Neural cell (in vitro differentiated cells): ENCODE results near the gene MYRIP. TPM values are rescaled to one million over a fixed set of nuclear protein-coding genes. Genes with fewer than 3 reads are reported as not detected.
A peak's percentile ranks its signal among the peaks of the same experiment; 100 is the strongest.

Experiments
- H2AFZ ChIP-seq: fragments of 200-600, 300-800 bp; sonication (generic), shearing (Covaris generic); 2 replicates; pipeline ENCODE4 v1.6.0; 2014; ENCODE audit warnings: low read depth, mild to moderate bottlenecking, antibody characterized with exemption, low read length, moderate library complexity
- H3F3A ChIP-seq: fragments of 200-600 bp; shearing (Covaris generic); 2 replicates; pipeline ENCODE4 v1.6.1; 2016; ENCODE audit warnings: mild to moderate bottlenecking, moderate library complexity, mixed read lengths, antibody characterized with exemption, low read length; ENCODE audit not compliant: insufficient read depth, poor library complexity, severe bottlenecking
- H3K27ac ChIP-seq: fragments of 200-600, 300-800 bp; sonication (generic), shearing (Covaris generic); 2 replicates; pipeline ENCODE4 v1.5.1; 2014; ENCODE audit warnings: mild to moderate bottlenecking, low read length, moderate library complexity
- H3K27me3 ChIP-seq: fragments of 300-800, 200-600 bp; sonication (generic), shearing (Covaris generic); 2 replicates; pipeline ENCODE4 v1.6.0; 2014; ENCODE audit warnings: mild to moderate bottlenecking, low read depth, low read length, moderate library complexity; ENCODE audit not compliant: insufficient read depth
- H3K36me3 ChIP-seq: fragments of 300-800, 200-600 bp; sonication (generic), shearing (Covaris generic); 2 replicates; pipeline ENCODE4 v1.5.1; 2014; ENCODE audit warnings: mild to moderate bottlenecking, antibody characterized with exemption, low read length, moderate library complexity; ENCODE audit not compliant: insufficient read depth
- H3K4me2 ChIP-seq: fragments of 300-800, 200-600 bp; sonication (generic), shearing (Covaris generic); 2 replicates; pipeline ENCODE4 v1.6.0; 2014; ENCODE audit warnings: mild to moderate bottlenecking, low read length
- H3K4me3 ChIP-seq: fragments of 300-800, 200-600 bp; sonication (generic), shearing (Covaris generic); 2 replicates; pipeline ENCODE4 v1.5.1; 2014; ENCODE audit warnings: mild to moderate bottlenecking, low read length, moderate library complexity
- H3K79me2 ChIP-seq: fragments of 200-600 bp; shearing (Covaris generic); replicated peaks from 2 replicates; pipeline ENCODE4 v1.6.0; 2014; ENCODE audit warnings: mild to moderate bottlenecking, low read length, moderate library complexity; ENCODE audit not compliant: insufficient read depth
- H3K9ac ChIP-seq: fragments of 300-800, 200-600 bp; sonication (generic), shearing (Covaris generic); 2 replicates; pipeline ENCODE4 v1.6.1; 2016; ENCODE audit warnings: mild to moderate bottlenecking, low read length, mixed read lengths
- H3K9me2 ChIP-seq: fragments of 200-600 bp; shearing (Covaris generic); 2 replicates; pipeline ENCODE4 v1.6.1; 2016; ENCODE audit warnings: mild to moderate bottlenecking, low read length, mixed read lengths; ENCODE audit not compliant: insufficient read depth
- H3K9me3 ChIP-seq: fragments of 200-600, 300-800 bp; sonication (generic), shearing (Covaris generic); 2 replicates; pipeline ENCODE4 v1.6.1; 2016; ENCODE audit warnings: mild to moderate bottlenecking, mixed run types, low read length, moderate library complexity, mixed read lengths
- H4K20me1 ChIP-seq: fragments of 200-600 bp; shearing (Covaris generic); 2 replicates; pipeline ENCODE4 v1.6.1; 2016; ENCODE audit warnings: mild to moderate bottlenecking, mixed run types; ENCODE audit not compliant: insufficient read depth
- CTCF ChIP-seq: fragments of 450-650 bp; IDR thresholded peaks from 2 replicates; pipeline ENCODE4 v1.5.1; 2014; ENCODE audit warnings: antibody characterized with exemption, mild to moderate bottlenecking, moderate library complexity; ENCODE audit not compliant: poor library complexity, severe bottlenecking
- EP300 ChIP-seq: fragments of 450-650 bp; conservative IDR thresholded peaks from 2 replicates; pipeline ENCODE4 v1.6.1; 2014; ENCODE audit warnings: antibody characterized with exemption, mild to moderate bottlenecking, moderate library complexity; ENCODE audit not compliant: poor library complexity, severe bottlenecking
- EZH2 ChIP-seq: fragments of 200-600, 300-800 bp; shearing (Covaris generic), sonication (generic); IDR thresholded peaks from 2 replicates; pipeline ENCODE4 v1.6.1; 2014; ENCODE audit warnings: antibody characterized with exemption, low read length, borderline replicate concordance, mild to moderate bottlenecking; ENCODE audit not compliant: insufficient read depth, poor library complexity, severe bottlenecking
- MXI1 ChIP-seq: fragments of 450-650 bp; conservative IDR thresholded peaks from 2 replicates; pipeline ENCODE4 v1.6.1; 2014; ENCODE audit warnings: antibody characterized with exemption, mild to moderate bottlenecking; ENCODE audit not compliant: poor library complexity, severe bottlenecking
- POLR2AphosphoS5 ChIP-seq: IDR thresholded peaks from 2 replicates; pipeline ENCODE4 v1.6.1; 2012
- RAD21 ChIP-seq: fragments of 450-650 bp; conservative IDR thresholded peaks from 2 replicates; pipeline ENCODE4 v1.6.1; 2014; ENCODE audit warnings: antibody characterized with exemption, mild to moderate bottlenecking, moderate library complexity
- REST ChIP-seq: IDR thresholded peaks from 2 replicates; pipeline ENCODE4 v1.6.1; 2012; ENCODE audit warnings: borderline replicate concordance
- SMC3 ChIP-seq: fragments of 450-650 bp; conservative IDR thresholded peaks from 2 replicates; pipeline ENCODE4 v1.6.1; 2014; ENCODE audit warnings: antibody characterized with exemption, mild to moderate bottlenecking, moderate library complexity; ENCODE audit not compliant: poor library complexity
- TAF1 ChIP-seq: IDR thresholded peaks from 2 replicates; pipeline ENCODE4 v1.6.1; 2012; ENCODE audit warnings: low read depth
- polyA plus RNA-seq: library from polyadenylated mRNA; depleted of rRNA; stranded (reverse); fragments of >200 nt; gene quantifications from 2 replicates; pipeline ENCODE4 v1.2.3, GENCODE V29; 2014

MYRIP gene
- polyA plus RNA-seq, 1 donor from 2014 or later, result 0.76 TPM

- TF ChIP-seq POLR2AphosphoS5, result no peak
- no peak for TF ChIP-seq REST
- TF ChIP-seq SMC3, result no peak
- TF ChIP-seq TAF1, result no peak
- TF ChIP-seq MXI1, result no peak
- no peak for TF ChIP-seq EP300
- no peak for TF ChIP-seq EZH2
- TF ChIP-seq RAD21, result no peak
- no peak for TF ChIP-seq CTCF
- H3K27me3 ChIP-seq, result no peaks in the 10 kb centered on the region
- H4K20me1 ChIP-seq, result no peaks in the 10 kb centered on the region
- H3K79me2 ChIP-seq, result no peaks in the 10 kb centered on the region
- no peak overlapping the region for H3K4me2 ChIP-seq
- no peak overlapping the region for H3K4me3 ChIP-seq
- H3K9ac ChIP-seq, result no peak overlapping the region
- no peaks in the 10 kb centered on the region for H3K36me3 ChIP-seq
- no peaks in the 10 kb centered on the region for H3K9me3 ChIP-seq
- no peaks in the 10 kb centered on the region for H3K9me2 ChIP-seq
- H3K27ac ChIP-seq, result no peak overlapping the region
- H3F3A ChIP-seq, result no peaks in the 10 kb centered on the region
- no peak overlapping the region for H2AFZ ChIP-seq
Measured at GRCh38 chr3:40108643-40109042, 299.2 kb downstream of the MYRIP start.

DNA sequence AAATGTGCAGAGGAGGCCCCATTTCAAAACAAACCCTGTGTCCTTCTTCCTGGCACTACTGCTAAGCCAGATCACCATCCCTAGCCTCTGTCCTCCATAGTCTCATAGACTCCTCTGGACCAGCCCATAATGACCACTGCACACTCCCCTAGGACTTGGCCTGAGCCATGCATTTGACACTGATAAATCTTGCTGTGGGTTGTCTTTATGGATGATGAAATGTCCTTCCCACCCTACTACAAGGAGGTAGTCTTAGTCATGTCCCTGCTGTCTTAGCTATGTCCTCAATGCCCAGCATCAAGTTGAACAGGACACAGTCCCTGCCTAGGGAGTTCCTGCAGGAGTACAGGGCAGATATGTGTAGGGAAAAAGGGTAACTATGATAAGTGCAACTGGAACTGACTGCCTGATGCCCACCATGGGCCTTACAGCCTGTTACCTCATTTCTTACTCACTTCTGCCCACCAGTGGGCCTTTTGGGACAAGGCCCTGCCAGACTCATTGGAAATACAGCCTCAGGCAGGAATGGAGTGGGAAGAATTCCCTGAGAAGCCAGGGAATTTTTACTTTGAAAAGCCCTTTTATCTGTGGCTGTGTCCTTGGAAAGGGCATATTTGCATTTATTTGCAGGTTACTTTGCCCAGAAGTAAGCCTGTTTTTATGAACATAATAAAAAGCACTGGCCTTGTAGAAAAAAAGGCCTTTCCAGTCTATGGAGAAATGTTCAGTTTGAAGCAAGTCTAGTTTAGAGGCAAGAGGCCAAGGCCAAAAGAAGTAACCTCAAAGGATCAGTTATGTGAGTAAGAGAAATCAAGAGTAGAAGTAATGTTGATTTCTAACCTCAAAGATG lies 300.5 kb downstream of the MYRIP start:
- Histone ChIP-seq H3K36me3 (no peaks in the 10 kb centered on the region), H4K20me1 (no peaks in the 10 kb centered on the region), H3K4me3 (no peak overlapping the region), H3K79me2 (no peaks in the 10 kb centered on the region), H3K27ac (no peak overlapping the region), H3K27me3 (no peaks in the 10 kb centered on the region), H2AFZ (no peak overlapping the region), H3K9me2 (no peaks in the 10 kb centered on the region), H3F3A (no peaks in the 10 kb centered on the region), H3K9me3 (no peaks in the 10 kb centered on the region), H3K9ac (no peak overlapping the region), H3K4me2 (no peak overlapping the region)
- TF ChIP-seq CTCF, result peak; percentile 13
- no peak for TF ChIP-seq EZH2
